ENCODE results near the gene TAF1C. TPM values are rescaled to one million over a fixed set of nuclear protein-coding genes. Genes with fewer than 3 reads are reported as not detected.

Gene TAF1C
- total RNA-seq, 1 donor from 2014 or later = 94.7 TPM

DNA sequence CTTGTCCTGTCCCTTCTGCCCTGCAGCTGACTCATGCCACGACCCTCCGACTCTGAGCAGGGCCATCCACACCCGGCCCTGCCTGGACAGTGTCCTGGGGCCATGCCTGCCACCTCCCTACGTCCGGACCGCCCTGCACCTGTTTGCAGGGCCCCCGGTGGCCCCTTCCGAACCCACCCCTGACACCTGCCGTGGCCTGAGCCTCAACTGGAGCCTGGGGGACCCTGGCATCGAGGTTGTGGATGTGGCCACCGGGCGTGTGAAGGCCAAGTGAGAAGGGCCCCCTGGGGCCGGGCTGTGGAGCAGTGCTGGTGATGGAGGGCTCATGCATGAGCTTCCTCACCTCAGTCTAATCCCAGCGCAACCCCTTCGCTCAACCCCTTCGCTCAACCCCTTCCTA is 9.2 kb upstream of the TAF1C start:
- DNase-seq (ENCODE audit: low spot score, unreplicated experiment) = no peak
- peaks cover 27% of the 10 kb centered on the region for H3K27me3 Mint-ChIP-seq
- peaks cover 3% of the 10 kb centered on the region for H3K4me1 Mint-ChIP-seq (ENCODE audit: low read depth)
- no peaks in the 10 kb centered on the region for H3K36me3 Mint-ChIP-seq (ENCODE audit: insufficient read depth)
- TF ChIP-seq, protein P1, sequence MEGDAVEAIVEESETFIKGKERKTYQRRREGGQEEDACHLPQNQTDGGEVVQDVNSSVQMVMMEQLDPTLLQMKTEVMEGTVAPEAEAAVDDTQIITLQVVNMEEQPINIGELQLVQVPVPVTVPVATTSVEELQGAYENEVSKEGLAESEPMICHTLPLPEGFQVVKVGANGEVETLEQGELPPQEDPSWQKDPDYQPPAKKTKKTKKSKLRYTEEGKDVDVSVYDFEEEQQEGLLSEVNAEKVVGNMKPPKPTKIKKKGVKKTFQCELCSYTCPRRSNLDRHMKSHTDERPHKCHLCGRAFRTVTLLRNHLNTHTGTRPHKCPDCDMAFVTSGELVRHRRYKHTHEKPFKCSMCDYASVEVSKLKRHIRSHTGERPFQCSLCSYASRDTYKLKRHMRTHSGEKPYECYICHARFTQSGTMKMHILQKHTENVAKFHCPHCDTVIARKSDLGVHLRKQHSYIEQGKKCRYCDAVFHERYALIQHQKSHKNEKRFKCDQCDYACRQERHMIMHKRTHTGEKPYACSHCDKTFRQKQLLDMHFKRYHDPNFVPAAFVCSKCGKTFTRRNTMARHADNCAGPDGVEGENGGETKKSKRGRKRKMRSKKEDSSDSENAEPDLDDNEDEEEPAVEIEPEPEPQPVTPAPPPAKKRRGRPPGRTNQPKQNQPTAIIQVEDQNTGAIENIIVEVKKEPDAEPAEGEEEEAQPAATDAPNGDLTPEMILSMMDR (IDR thresholded peaks at IDR 0.05; ENCODE audit: unreplicated experiment) = no peak
- no peak overlapping the region for H3K4me3 Mint-ChIP-seq (ENCODE audit: low read depth)
- no peaks in the 10 kb centered on the region for H3K9me3 Mint-ChIP-seq (ENCODE audit: low read depth)
- no peak overlapping the region for H3K27ac Mint-ChIP-seq

DNA sequence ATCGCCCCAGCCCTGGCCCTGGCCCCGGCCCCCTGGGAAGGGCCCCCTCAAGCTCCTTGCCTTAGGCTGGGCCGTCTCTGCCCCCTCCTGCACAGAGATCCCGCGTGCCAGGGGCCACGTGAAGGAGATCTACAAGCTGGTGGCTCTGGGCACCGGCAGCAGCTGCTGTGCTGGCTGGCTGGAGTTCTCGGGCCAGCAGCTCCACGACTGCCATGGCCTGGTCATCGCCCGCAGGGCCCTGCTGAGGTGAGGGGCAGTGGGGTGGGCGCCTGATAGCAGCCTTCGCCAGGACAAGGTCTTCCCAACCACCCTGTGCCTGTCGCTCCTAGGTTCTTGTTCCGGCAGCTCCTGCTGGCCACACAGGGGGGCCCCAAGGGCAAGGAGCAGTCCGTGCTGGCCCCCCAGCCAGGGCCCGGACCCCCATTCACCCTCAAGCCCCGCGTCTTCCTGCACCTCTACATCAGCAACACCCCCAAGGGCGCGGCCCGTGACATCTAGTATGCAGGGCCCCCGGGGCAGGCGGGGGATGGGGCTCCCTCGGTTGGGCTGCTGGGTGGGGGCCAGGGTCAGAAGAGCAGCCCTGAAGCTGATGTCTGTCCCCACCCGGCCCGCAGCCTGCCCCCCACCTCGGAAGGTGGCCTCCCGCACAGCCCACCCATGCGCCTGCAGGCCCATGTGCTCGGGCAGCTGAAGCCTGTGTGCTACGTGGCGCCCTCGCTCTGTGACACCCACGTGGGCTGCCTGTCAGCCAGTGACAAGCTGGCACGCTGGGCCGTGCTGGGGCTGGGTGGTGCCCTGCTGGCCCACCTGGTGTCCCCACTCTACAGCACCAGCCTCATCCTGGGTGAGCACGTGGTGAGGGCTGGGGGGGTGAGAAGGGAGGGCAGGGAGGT is 8.6 kb upstream of the TAF1C start:
- no peak overlapping the region for H3K4me3 Mint-ChIP-seq (ENCODE audit: low read depth)
- no peaks in the 10 kb centered on the region for H3K9me3 Mint-ChIP-seq (ENCODE audit: low read depth)
- DNase-seq (ENCODE audit: low spot score, unreplicated experiment) = no peak
- H3K36me3 Mint-ChIP-seq (ENCODE audit: insufficient read depth) = no peaks in the 10 kb centered on the region
- H3K4me1 Mint-ChIP-seq (ENCODE audit: low read depth) = peaks cover 3% of the 10 kb centered on the region
- TF ChIP-seq, protein P1 (IDR thresholded peaks at IDR 0.05; ENCODE audit: unreplicated experiment) = no peak
- H3K27me3 Mint-ChIP-seq = peaks cover 27% of the 10 kb centered on the region
- no peak overlapping the region for H3K27ac Mint-ChIP-seq

DNA sequence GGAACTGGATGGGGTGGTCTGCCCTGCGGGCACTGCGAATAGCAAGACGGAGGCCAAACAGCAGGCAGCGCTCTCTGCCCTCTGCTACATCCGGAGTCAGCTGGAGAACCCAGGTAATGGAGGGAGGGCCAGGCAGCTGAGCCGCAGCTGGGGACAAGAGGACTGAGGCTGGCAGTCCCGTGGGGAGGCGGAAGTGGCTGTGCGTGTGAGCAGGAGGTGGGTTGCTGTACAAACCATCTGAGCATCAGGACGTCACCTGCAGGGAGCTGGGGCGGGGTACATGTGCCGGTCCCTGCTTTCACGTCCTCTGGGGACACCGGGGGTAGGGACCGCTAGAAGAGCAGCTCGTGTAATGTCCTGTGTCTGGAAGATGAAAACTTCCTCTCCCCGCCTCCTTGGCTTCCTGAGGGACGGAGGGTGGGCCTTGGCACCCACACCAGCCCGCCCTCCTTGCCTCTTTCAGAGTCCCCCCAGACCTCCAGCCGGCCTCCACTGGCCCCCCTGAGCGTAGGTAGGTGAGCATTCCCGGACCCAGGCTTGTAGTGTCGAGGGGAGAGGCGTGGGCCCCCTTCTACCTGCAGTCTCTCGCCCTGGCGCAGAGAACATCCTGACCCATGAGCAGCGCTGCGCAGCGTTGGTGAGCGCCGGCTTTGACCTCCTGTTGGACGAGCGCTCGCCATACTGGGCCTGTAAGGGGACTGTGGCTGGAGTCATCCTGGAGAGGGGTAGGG is 7.8 kb upstream of the TAF1C start:
- Mint-ChIP-seq H3K36me3 (ENCODE audit: insufficient read depth) (no peaks in the 10 kb centered on the region), H3K4me3 (ENCODE audit: low read depth) (no peak overlapping the region), H3K27ac (peak overlapping the region; percentile 64), H3K9me3 (ENCODE audit: low read depth) (no peaks in the 10 kb centered on the region), H3K4me1 (ENCODE audit: low read depth) (peaks cover 3% of the 10 kb centered on the region), H3K27me3 (peaks cover 22% of the 10 kb centered on the region)
- DNase-seq (ENCODE audit: low spot score, unreplicated experiment) = no peak
- TF ChIP-seq, protein P1 (IDR thresholded peaks at IDR 0.05; ENCODE audit: unreplicated experiment) = no peak

GRCh38 chr16:84194018-84194417 is 7.2 kb upstream of the TAF1C start:
- H3K9me3 Mint-ChIP-seq (ENCODE audit: low read depth) = no peaks in the 10 kb centered on the region
- H3K27ac Mint-ChIP-seq = no peak overlapping the region
- no peaks in the 10 kb centered on the region for H3K36me3 Mint-ChIP-seq (ENCODE audit: insufficient read depth)
- TF ChIP-seq, protein P1 (IDR thresholded peaks at IDR 0.05; ENCODE audit: unreplicated experiment) = no peak
- peaks cover 3% of the 10 kb centered on the region for H3K4me1 Mint-ChIP-seq (ENCODE audit: low read depth)
- H3K4me3 Mint-ChIP-seq (ENCODE audit: low read depth) = no peak overlapping the region
- H3K27me3 Mint-ChIP-seq = peaks cover 19% of the 10 kb centered on the region
- DNase-seq (ENCODE audit: low spot score, unreplicated experiment) = no peak

- no peak for DNase-seq (ENCODE audit: low spot score, unreplicated experiment)
- Mint-ChIP-seq H3K4me3 (ENCODE audit: low read depth) (no peak overlapping the region), H3K27me3 (peaks cover 13% of the 10 kb centered on the region), H3K9me3 (ENCODE audit: low read depth) (no peaks in the 10 kb centered on the region), H3K27ac (no peak overlapping the region), H3K36me3 (ENCODE audit: insufficient read depth) (no peaks in the 10 kb centered on the region), H3K4me1 (ENCODE audit: low read depth) (peaks cover 3% of the 10 kb centered on the region)
- TF ChIP-seq, protein P1 (IDR thresholded peaks at IDR 0.05; ENCODE audit: unreplicated experiment) = no peak
Observed at GRCh38 chr16:84193480-84193879, 6.6 kb upstream of the TAF1C start.

Data from progenitor cell of endocrine pancreas (in vitro differentiated cells).